Peyer's patch (tissue), 4 donors: Measurements from ENCODE around the gene CKS1B.

Source experiments
- CTCF ChIP-seq, 6 experiments: fragments of 450-650 bp in 4 of 6; fragments of 200-600 bp in 2 of 6; sonication (generic) in 1 of 6; IDR thresholded peaks; one replicate each; pipeline ENCODE4 v1.5.1; 2017 to 2019; ENCODE audit warnings: antibody characterized with exemption in 6 of 6, mild to moderate bottlenecking in 3 of 6, moderate library complexity in 1 of 6
- POLR2A ChIP-seq, 2 donors: fragments of 450-650 bp; IDR thresholded peaks; one replicate each; pipeline ENCODE4 v1.5.1; 2017; ENCODE audit warnings: antibody characterized with exemption in 2 of 2, mild to moderate bottlenecking in 2 of 2, moderate library complexity in 2 of 2

GRCh38 chr1:155008015-155008941, 33.8 kb downstream of the CKS1B start:
- peak; percentile 50 to 69 for TF ChIP-seq POLR2A (IDR thresholded peaks at IDR 0.05)
- TF ChIP-seq CTCF (IDR thresholded peaks at IDR 0.05), result no peak
